ENCODE measurements around the gene ST6GALNAC5. TPM values are rescaled to one million over a fixed set of nuclear protein-coding genes. Genes with fewer than 3 reads are reported as not detected.
A peak's percentile ranks its signal among the peaks of the same experiment; 100 is the strongest.

The ST6GALNAC5 gene
- total and polyA plus RNA-seq, 2 experiments from 2014 or later = 4.1 to 19.2 TPM

GRCh38 chr1:76872944-76873343 lies 5.7 kb downstream of the ST6GALNAC5 start:
- Histone ChIP-seq H4K20me1 (replicated peaks; ENCODE audit: insufficient read depth) (no peaks in the 10 kb centered on the region; the same call in 1 of the 2 replicates), H3K4me2 (no peak overlapping the region), H3K27me3 (ENCODE audit: insufficient read depth) (peaks cover 27% of the 10 kb centered on the region), H3K9me2 (ENCODE audit: insufficient read depth) (no peaks in the 10 kb centered on the region; the same call in 1 of the 2 replicates), H2AFZ (no peak overlapping the region), H3F3A (replicated peaks; ENCODE audit: low read depth) (no peaks in the 10 kb centered on the region), H3K4me3 (no peak overlapping the region), H3K79me2 (replicated peaks; ENCODE audit: insufficient read depth) (no peaks in the 10 kb centered on the region), H3K4me1 (ENCODE audit: insufficient read depth) (no peaks in the 10 kb centered on the region), H3K27ac (ENCODE audit: low read depth) (no peak overlapping the region), H3K36me3 (ENCODE audit: insufficient read depth) (no peaks in the 10 kb centered on the region)
- ATAC-seq (no peak), DNase-seq (ENCODE audit: low spot score) (no peak)
- H3K4me1 Mint-ChIP-seq = 0 out of 3 replicates have a peak, but pooled peaks cover 3% of the 10 kb centered on the region
- H3K4me3 Mint-ChIP-seq = no peak overlapping the region
- no peak for TF ChIP-seq REST (IDR thresholded peaks at IDR 0.05; ENCODE audit: unreplicated experiment)
- no peak for TF ChIP-seq EZH2 (IDR thresholded peaks at IDR 0.05; ENCODE audit: low read depth, unreplicated experiment)
- no peak for TF ChIP-seq POLR2AphosphoS5 (IDR thresholded peaks at IDR 0.05; ENCODE audit: low read depth)
- no peak for TF ChIP-seq ETS1 (IDR thresholded peaks at IDR 0.05)
- TF ChIP-seq JUNB (IDR thresholded peaks at IDR 0.05; ENCODE audit: unreplicated experiment) = no peak
- TF ChIP-seq ZNF331 (CRISPR knock-in tag; IDR thresholded peaks at IDR 0.05; ENCODE audit: low read depth) = no peak
- H3K27ac Mint-ChIP-seq = no peak overlapping the region
- H3K36me3 Mint-ChIP-seq (ENCODE audit: low read depth) = peaks cover 11% of the 10 kb centered on the region; the same call in 2 of the 3 replicates
- no peaks in the 10 kb centered on the region for H3K9me3 Mint-ChIP-seq
- H3K27me3 Mint-ChIP-seq (ENCODE audit: insufficient read depth, low read depth, poor library complexity) = peaks cover 18% of the 10 kb centered on the region

GRCh38 chr1:76876655-76877395 lies 9.5 kb downstream of the ST6GALNAC5 start:
- Mint-ChIP-seq H3K27ac (no peak overlapping the region), H3K4me3 (no peak overlapping the region), H3K27me3 (ENCODE audit: insufficient read depth, low read depth, poor library complexity) (peaks cover 3% of the 10 kb centered on the region), H3K36me3 (ENCODE audit: low read depth) (peaks cover 11% of the 10 kb centered on the region; the same call in 2 of the 3 replicates), H3K9me3 (no peaks in the 10 kb centered on the region), H3K4me1 (no peaks in the 10 kb centered on the region)
- H3F3A ChIP-seq (replicated peaks; ENCODE audit: low read depth) = no peaks in the 10 kb centered on the region
- H3K9me2 ChIP-seq (ENCODE audit: insufficient read depth) = no peaks in the 10 kb centered on the region; the same call in 1 of the 2 replicates
- H3K79me2 ChIP-seq (replicated peaks; ENCODE audit: insufficient read depth) = no peaks in the 10 kb centered on the region
- no peak for ATAC-seq
- H2AFZ ChIP-seq = no peak overlapping the region
- H3K4me1 ChIP-seq (ENCODE audit: insufficient read depth) = no peaks in the 10 kb centered on the region
- no peaks in the 10 kb centered on the region; the same call in 1 of the 2 replicates for H4K20me1 ChIP-seq (replicated peaks; ENCODE audit: insufficient read depth)
- no peaks in the 10 kb centered on the region for H3K36me3 ChIP-seq (ENCODE audit: insufficient read depth)
- no peak overlapping the region for H3K4me3 ChIP-seq
- DNase-seq (ENCODE audit: low spot score) = no peak
- no peak overlapping the region for H3K4me2 ChIP-seq
- H3K27ac ChIP-seq (ENCODE audit: low read depth) = no peak overlapping the region
- H3K27me3 ChIP-seq (ENCODE audit: insufficient read depth) = no peaks in the 10 kb centered on the region
- TF ChIP-seq CTCF (conservative IDR thresholded peaks at IDR 0.05; ENCODE audit: low read depth in 2 of 2) = 0 out of 4 replicates have a peak, but pooled peaks of 1 of the 2 experiments have one; percentile 7
